A673 (cell line): ENCODE measurements around the gene GPR62. TPM values are rescaled to one million over a fixed set of nuclear protein-coding genes. Genes with fewer than 3 reads are reported as not detected.
A peak's percentile ranks its signal among the peaks of the same experiment; 100 is the strongest.

Source experiments
- BruUV-seq: library from RNA; stranded (reverse); fragments of 400-500 nt; replicated peaks from 2 replicates; lab custom pipeline; 2021; lab: Mats Ljungman, UMichigan
- CTCF ChIA-PET: fragments of 300-600 bp; sonication (Branson Sonifier 250); formaldehyde crosslinking; loops from one replicate; lab custom pipeline; 2022; ENCODE audit warnings: antibody characterized with exemption; lab: Charles Lee
- POLR2A ChIA-PET: fragments of 300-600 bp; sonication (Branson Sonifier 250); formaldehyde crosslinking; loops from one replicate; lab custom pipeline; 2022; ENCODE audit warnings: antibody characterized with exemption; ENCODE audit not compliant: low non-redundant PET; lab: Charles Lee
- DNase-seq: peaks from one replicate; pipeline ENCODE4 v3.0.0-alpha.2; 2015; ENCODE audit warnings: low spot score
- H3K27ac ChIP-seq: fragments of 200-600 bp; sonication (generic); 2 replicates; pipeline ENCODE4 v1.5.1; 2016; ENCODE audit warnings: mixed run types, low read depth, mild to moderate bottlenecking, mixed read lengths, antibody characterized with exemption, low read length; ENCODE audit not compliant: poor library complexity, severe bottlenecking
- H3K27me3 ChIP-seq: fragments of 200-600 bp; sonication (generic); replicated peaks from 2 replicates; pipeline ENCODE4 v1.6.1; 2017; ENCODE audit warnings: mixed run types, low read depth, mild to moderate bottlenecking, mixed read lengths, antibody characterized with exemption, low read length; ENCODE audit not compliant: insufficient read depth, poor library complexity
- H3K36me3 ChIP-seq: fragments of 200-600 bp; sonication (generic); 2 replicates; pipeline ENCODE4 v1.6.1; 2016; ENCODE audit warnings: mixed run types, mild to moderate bottlenecking, mixed read lengths, antibody characterized with exemption, low read length; ENCODE audit not compliant: insufficient read depth, poor library complexity, severe bottlenecking
- H3K4me1 ChIP-seq: fragments of 200-600 bp; sonication (generic); 2 replicates; pipeline ENCODE4 v1.6.1; 2017; ENCODE audit warnings: mixed run types, mild to moderate bottlenecking, mixed read lengths, antibody characterized with exemption, low read length; ENCODE audit not compliant: insufficient read depth, poor library complexity, severe bottlenecking
- H3K4me3 ChIP-seq: fragments of 200-600 bp; sonication (generic); 2 replicates; pipeline ENCODE4 v1.5.1; 2016; ENCODE audit warnings: low read depth, mixed run types, mild to moderate bottlenecking, mixed read lengths, low read length; ENCODE audit not compliant: poor library complexity, severe bottlenecking
- H3K9me3 ChIP-seq: fragments of 200-600 bp; sonication (generic); 2 replicates; pipeline ENCODE4 v1.6.1; 2016; ENCODE audit warnings: mixed run types, low read depth, mild to moderate bottlenecking, mixed read lengths, antibody characterized with exemption, low read length; ENCODE audit not compliant: poor library complexity, severe bottlenecking
- CTCF ChIP-seq: fragments of 300-800, 200-600 bp; sonication (generic); conservative IDR thresholded peaks from 2 replicates; pipeline ENCODE4 v1.5.1; 2017; ENCODE audit warnings: low read depth, mild to moderate bottlenecking, antibody characterized with exemption, low read length, moderate library complexity, mixed read lengths
- EZH2 ChIP-seq: fragments of 200-600 bp; sonication (generic); IDR thresholded peaks from 2 replicates; pipeline ENCODE4 v1.6.1; 2017; ENCODE audit warnings: borderline replicate concordance, low read depth, mild to moderate bottlenecking, mixed read lengths, antibody characterized with exemption, low read length; ENCODE audit not compliant: poor library complexity, severe bottlenecking
- intact Hi-C: fragments of 100-400 bp; cut with micrococcal nuclease; formaldehyde crosslinking; loops from one replicate; pipeline ENCODE4 v1.10.0; 2022; ENCODE audit not compliant: unreplicated experiment
- total RNA-seq: library from RNA; stranded (reverse); gene quantifications from 2 replicates; pipeline ENCODE4 v1.2.3, GENCODE V29; 2021

The GPR62 gene
- total RNA-seq, 1 experiment from 2014 or later, result not detected

DNA sequence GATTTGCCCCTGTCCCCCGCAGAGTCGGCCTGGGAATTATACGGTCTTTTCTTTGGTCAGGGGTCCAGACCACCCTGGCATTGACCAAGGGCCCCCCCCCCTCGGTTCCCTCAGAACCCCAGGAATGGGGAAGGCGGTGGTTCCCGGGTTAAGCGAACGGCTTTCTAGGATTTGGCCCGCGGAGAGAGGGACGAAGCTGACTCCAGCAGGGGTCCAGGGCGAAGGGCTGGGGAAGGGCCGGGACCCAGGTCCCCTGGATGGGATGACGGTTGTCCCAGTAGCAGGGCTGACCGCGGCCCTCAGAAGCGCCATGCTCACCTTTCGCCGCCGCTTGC is 13.8 kb upstream of the GPR62 start:
- CTCF ChIA-PET, result interaction anchor here (0.5 to 0.8 kb wide), 4 partner anchors 9 to 110 kb away, joined by 3 to 4 read pairs (median 3); no protein-coding TSS in a partner anchor
- no peak for TF ChIP-seq CTCF
- no peak for TF ChIP-seq EZH2
- Histone ChIP-seq H3K36me3 (no peaks in the 10 kb centered on the region), H3K4me3 (peak overlapping the region; percentile 70), H3K4me1 (peaks cover 6% of the 10 kb centered on the region), H3K27ac (peak overlapping the region; percentile 59), H3K9me3 (no peaks in the 10 kb centered on the region), H3K27me3 (no peaks in the 10 kb centered on the region)
- intact Hi-C loops, result no loop called here
- no TSS peak for BruUV-seq
- no peak for DNase-seq
- POLR2A ChIA-PET, result no interaction called here

- Histone ChIP-seq H3K4me1 (peaks cover 6% of the 10 kb centered on the region), H3K36me3 (no peaks in the 10 kb centered on the region), H3K27me3 (no peaks in the 10 kb centered on the region), H3K4me3 (peak within 1 kb of the TSS; percentile 70), H3K27ac (peak within 1 kb of the TSS; percentile 74), H3K9me3 (no peaks in the 10 kb centered on the region)
- intact Hi-C loops, result loop anchor here (2.0 kb wide), 1 partner anchor 33 kb away; the partner anchor contains the start of genes ABHD14A and ABHD14B
- DNase-seq, result peak; percentile 99
- CTCF ChIA-PET, result interaction anchor here (0.5 to 0.8 kb wide), 4 partner anchors 9 to 109 kb away, joined by 3 to 4 read pairs (median 3); no protein-coding TSS in a partner anchor
- POLR2A ChIA-PET, result no interaction called here
- no peak for TF ChIP-seq EZH2
- TF ChIP-seq CTCF, result peak; percentile 93
- no TSS peak for BruUV-seq
These were observed 13.2 kb upstream of the GPR62 start, which contains the start of the genes PARP3 and RRP9 for GRCh38 chr3:51941798-51942602. Gene PARP3 (plus strand): TSS chr3:51942363. CDS start chr3:51943356, 993 bp downstream. Gene RRP9 (minus strand): TSS chr3:51941904. CDS start chr3:51941867, 37 bp downstream.

- ChIA-PET POLR2A (no interaction called here), CTCF (no interaction called here)
- peak overlapping the region; percentile 74 for H3K27ac ChIP-seq
- no TSS peak for BruUV-seq
- TF ChIP-seq EZH2 (no peak), CTCF (no peak)
- intact Hi-C loops, result loop anchor here (2.0 kb wide), 1 partner anchor 32 kb away; the partner anchor contains the start of genes ABHD14A and ABHD14B
- no peaks in the 10 kb centered on the region for H3K9me3 ChIP-seq
- no peak for DNase-seq
- H3K4me1 ChIP-seq, result peaks cover 6% of the 10 kb centered on the region
- no peaks in the 10 kb centered on the region for H3K27me3 ChIP-seq
- H3K36me3 ChIP-seq, result no peaks in the 10 kb centered on the region
- H3K4me3 ChIP-seq, result peak overlapping the region; percentile 70
These were observed 12.4 kb upstream of the GPR62 start for GRCh38 chr3:51942603-51943450.
